Measurements from ENCODE around the gene TMEM179.

DNA sequence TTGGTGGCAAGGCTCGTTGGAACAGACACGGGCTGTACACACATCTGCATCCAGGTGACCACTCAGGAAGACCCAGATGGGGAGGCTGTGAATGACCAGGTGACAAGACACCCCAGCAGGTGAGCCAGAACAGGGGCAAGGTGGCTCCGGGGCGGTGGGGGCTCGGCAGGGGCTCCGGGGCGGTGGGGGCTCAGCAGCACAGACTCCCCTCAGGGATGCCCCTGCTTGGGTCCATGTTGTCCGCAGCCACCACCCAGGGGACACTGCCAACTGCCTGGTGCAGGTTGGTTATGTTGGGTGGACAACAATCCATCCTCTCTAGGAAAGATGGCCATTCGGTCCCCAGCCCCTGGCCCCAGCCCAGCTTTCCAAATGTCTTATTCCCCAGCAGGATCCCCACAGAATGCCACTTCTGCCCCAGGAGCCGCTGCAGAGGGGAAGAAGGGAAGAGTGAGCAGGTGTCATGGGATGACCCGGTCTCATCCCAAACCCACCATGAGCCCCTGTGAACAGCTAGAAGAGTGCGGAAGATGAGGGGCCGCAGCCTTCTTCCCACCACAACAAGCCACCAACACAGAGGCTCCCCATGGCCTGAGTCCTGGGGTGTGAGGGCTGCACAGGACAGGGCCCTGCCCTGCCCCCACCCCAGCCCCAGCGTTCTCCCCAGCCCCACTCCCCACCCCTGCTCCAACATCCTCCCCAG, 56.4 kb downstream of the TMEM179 start:
- TF ChIP-seq, protein P1, sequence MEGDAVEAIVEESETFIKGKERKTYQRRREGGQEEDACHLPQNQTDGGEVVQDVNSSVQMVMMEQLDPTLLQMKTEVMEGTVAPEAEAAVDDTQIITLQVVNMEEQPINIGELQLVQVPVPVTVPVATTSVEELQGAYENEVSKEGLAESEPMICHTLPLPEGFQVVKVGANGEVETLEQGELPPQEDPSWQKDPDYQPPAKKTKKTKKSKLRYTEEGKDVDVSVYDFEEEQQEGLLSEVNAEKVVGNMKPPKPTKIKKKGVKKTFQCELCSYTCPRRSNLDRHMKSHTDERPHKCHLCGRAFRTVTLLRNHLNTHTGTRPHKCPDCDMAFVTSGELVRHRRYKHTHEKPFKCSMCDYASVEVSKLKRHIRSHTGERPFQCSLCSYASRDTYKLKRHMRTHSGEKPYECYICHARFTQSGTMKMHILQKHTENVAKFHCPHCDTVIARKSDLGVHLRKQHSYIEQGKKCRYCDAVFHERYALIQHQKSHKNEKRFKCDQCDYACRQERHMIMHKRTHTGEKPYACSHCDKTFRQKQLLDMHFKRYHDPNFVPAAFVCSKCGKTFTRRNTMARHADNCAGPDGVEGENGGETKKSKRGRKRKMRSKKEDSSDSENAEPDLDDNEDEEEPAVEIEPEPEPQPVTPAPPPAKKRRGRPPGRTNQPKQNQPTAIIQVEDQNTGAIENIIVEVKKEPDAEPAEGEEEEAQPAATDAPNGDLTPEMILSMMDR (conservative IDR thresholded peaks at IDR 0.05 in 1 of 2, IDR thresholded peaks at IDR 0.05 in 1 of 2; ENCODE audit: extremely low read depth in 1 of 2, insufficient read depth in 1 of 2, low read depth in 1 of 2, low read length in 2 of 2), result no peak
- no peak for TF ChIP-seq EZH2 (IDR thresholded peaks at IDR 0.05; ENCODE audit: borderline replicate concordance, low read length)
